Right cardiac atrium (tissue), 5 donors: ENCODE data around the gene DTNB. TPM values are rescaled to one million over a fixed set of nuclear protein-coding genes. Genes with fewer than 3 reads are reported as not detected.

Experiments
- ATAC-seq, 2 donors: fragments of 200-7000 bp; cut with Tn5 transposase; one replicate each; pipeline versions ENCODE4 v1.8.0 to v1.9.1; 2020; ENCODE audit warnings: moderate library complexity in 2 of 2, mild to moderate bottlenecking in 1 of 2
- DNase-seq, 3 donors: peaks; one replicate each; pipeline ENCODE4 v3.0.0-alpha.2; 2020
- H3K27ac ChIP-seq: one replicate; pipeline ENCODE4 v1.5.1; 2013; ENCODE audit warnings: mild to moderate bottlenecking, low read length, control low read depth, moderate library complexity
- H3K27me3 ChIP-seq: one replicate; pipeline ENCODE4 v1.6.1; 2013; ENCODE audit not compliant: control insufficient read depth, insufficient read depth
- H3K4me1 ChIP-seq: one replicate; pipeline ENCODE4 v1.6.1; 2013; ENCODE audit warnings: low read length; ENCODE audit not compliant: control insufficient read depth, insufficient read depth
- H3K4me3 ChIP-seq: one replicate; pipeline ENCODE4 v1.5.1; 2013; ENCODE audit warnings: low read length, control low read depth
- H3K9me3 ChIP-seq: one replicate; pipeline ENCODE4 v1.6.1; 2013; ENCODE audit warnings: low read length; ENCODE audit not compliant: control insufficient read depth
- WGBS: extraction: QIAGEN DNeasy Blood & Tissue Kit; methylation state at CpG from one replicate; pipeline ENCODE4 v1.1.7; 2013; 5-methylcytosine and 5-hydroxymethylcytosine counted together
- intact Hi-C, 4 donors: fragments of 100-400 bp; cut with DNase I; formaldehyde crosslinking; loops; one replicate each; pipeline versions ENCODE4 v1.11.0 to v1.14.0; 2022 to 2023
- polyA plus RNA-seq: library from polyadenylated mRNA; stranded (reverse); fragments of 200-250 nt; gene quantifications from one replicate; pipeline ENCODE4 v1.2.3, GENCODE V29; 2013
- total RNA-seq, 4 donors: library from RNA; stranded (reverse); fragmentation: NEBNext Ultra II Directional; extraction: Animal tissue kit (Norgen Biotek cat#: 25700); gene quantifications; one replicate each; pipeline ENCODE4 v1.2.1, GENCODE V29; 2021
- donor health status: healthy with polysubstance abuse.
- donor health status: DM: no; HTN: yes; CAD: no.
- donor health status: DM: no; HTN: no; CAD: no.
- donor health status: DM: no; HTN: yes; CAD: no; lungs with severe emphysema.
- donor health status: DM: yes; HTN: yes; CAD: no.

DTNB gene
- total and polyA plus RNA-seq, 5 donors: 3.6 to 8.1 (median 6.0) TPM

DNA sequence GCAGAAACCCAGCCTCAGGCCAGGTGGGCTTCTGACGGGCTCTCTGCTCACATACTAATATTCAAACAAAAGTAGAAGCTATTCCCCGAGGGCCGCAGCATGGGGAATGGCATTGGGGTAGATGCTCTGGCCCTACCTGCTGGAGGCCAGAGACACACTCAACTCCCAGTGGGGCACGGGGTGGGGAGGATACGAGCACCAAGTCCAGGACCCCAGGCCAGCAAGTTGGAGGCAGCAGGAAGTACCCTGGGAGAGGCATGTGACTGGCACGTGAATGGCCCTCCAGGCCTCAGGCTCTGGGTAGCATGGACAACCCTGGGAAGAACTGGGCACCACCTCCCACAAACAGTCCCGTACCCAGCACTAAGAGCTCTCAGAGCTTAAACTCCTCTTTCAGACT lies 335.5 kb downstream of the DTNB start:
- Histone ChIP-seq H3K27ac (no peak overlapping the region), H3K9me3 (no peaks in the 10 kb centered on the region), H3K27me3 (no peaks in the 10 kb centered on the region), H3K4me3 (no peak overlapping the region), H3K4me1 (peaks cover 10% of the 10 kb centered on the region)
- DNase-seq: no peak
- 74% methylated on average over 7 of the region's 7 CpGs for WGBS
- intact Hi-C loops: loop anchor here in 1 of 4 donors (10.0 kb wide), 1 partner anchor 63 kb away; no protein-coding TSS in a partner anchor
- no peak for ATAC-seq

DNA sequence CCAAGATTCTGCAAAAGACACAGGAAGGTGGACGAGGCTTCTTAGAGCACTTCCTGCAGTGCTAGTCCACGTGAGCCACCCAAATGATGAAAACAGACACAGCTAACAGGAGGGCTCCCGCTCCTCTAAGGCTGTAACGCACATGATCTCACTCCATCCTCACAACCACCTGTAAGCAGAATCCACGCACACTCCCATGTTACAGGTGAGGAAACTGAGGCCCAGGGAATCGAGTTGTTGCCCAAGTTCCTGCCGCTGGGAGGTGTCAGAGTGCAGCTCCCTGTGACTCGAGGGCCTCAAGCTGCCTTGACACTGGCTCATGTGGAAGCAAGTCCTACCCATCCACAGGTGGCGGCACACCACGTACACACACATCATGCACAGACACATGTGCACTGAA lies 336.1 kb downstream of the DTNB start:
- Histone ChIP-seq H3K27ac (no peak overlapping the region), H3K9me3 (no peaks in the 10 kb centered on the region), H3K27me3 (no peaks in the 10 kb centered on the region), H3K4me1 (peaks cover 14% of the 10 kb centered on the region), H3K4me3 (no peak overlapping the region)
- ATAC-seq (no peak), DNase-seq (no peak)
- intact Hi-C loops: loop anchor here in 1 of 4 donors (10.0 kb wide), 1 partner anchor 62 kb away; no protein-coding TSS in a partner anchor
- WGBS: 69% methylated on average over 10 of the region's 10 CpGs

DNA sequence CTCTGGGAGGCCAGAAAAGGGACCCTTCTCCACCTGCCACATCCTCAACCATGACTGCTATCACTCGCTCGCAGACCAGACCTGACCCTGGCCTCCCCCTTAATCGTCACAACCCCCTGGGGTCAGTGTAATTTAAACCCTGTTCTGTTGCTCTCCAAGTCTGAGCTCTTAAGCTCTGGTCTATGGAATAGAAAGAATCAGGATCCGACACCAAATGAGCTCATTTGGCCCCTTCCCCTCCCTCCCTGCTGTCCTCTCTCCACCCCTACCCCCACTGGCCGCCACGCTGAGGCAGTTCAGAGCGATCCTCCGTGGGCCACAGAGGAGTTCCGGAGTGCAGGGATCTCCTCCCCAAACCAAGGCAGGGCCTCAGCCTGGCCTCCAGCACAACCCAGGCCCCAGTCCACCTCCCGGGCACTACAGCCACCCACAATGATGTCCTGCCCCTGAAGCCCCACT lies 337.0 kb downstream of the DTNB start:
- WGBS: 50% methylated on average over 10 of the region's 10 CpGs
- ATAC-seq (no peak), DNase-seq (no peak)
- Histone ChIP-seq H3K4me1 (peaks cover 14% of the 10 kb centered on the region), H3K9me3 (no peaks in the 10 kb centered on the region), H3K27ac (no peak overlapping the region), H3K27me3 (no peaks in the 10 kb centered on the region), H3K4me3 (no peak overlapping the region)
- intact Hi-C loops: loop anchor here in 1 of 4 donors (10.0 kb wide), 1 partner anchor 62 kb away; no protein-coding TSS in a partner anchor

DNA sequence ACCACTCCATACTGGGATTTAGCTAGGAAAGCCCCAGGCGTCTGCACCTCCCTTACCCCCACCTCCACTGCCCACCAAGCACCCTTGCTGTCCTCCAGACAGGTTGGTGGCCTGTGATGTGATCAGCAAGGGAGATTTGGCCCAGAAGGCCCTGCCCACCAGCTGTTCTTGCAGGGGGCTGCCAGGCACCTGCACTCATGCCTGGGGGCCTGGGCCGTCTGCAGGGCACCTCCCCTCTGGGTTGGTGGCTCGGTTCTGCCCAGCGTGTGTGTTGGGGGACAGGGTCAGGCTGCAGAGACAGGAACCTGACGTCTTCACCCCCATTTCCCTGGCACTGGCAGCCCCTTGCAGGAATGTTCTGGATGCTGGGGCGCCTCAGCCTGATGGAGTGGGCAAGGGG lies 337.4 kb downstream of the DTNB start:
- Histone ChIP-seq H3K9me3 (no peaks in the 10 kb centered on the region), H3K27me3 (no peaks in the 10 kb centered on the region), H3K4me3 (no peak overlapping the region), H3K4me1 (peaks cover 14% of the 10 kb centered on the region), H3K27ac (no peak overlapping the region)
- ATAC-seq (no peak), DNase-seq (no peak)
- intact Hi-C loops: loop anchor here in 1 of 4 donors (10.0 kb wide), 1 partner anchor 61 kb away; no protein-coding TSS in a partner anchor
- 65% methylated on average over 6 of the region's 6 CpGs for WGBS

DNA sequence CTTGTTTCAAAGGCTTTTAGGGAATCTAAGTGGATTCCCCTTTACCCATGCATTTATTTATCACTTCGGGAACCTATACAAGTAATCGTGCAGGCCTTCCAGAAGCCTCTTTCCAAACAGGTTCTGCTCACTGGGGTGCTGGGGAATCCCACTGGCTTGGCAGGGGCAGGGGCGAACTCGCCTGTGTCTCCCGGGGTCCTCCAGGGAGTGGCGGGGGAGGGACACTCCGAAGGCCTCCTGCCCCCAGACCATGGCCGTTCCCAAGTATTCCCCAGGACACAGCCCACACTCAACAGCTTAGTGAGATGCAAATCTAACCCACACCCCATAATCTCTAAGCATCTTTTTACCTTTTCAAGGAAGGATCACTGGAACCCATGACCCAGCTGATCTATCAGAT lies 338.2 kb downstream of the DTNB start:
- Histone ChIP-seq H3K27ac (no peak overlapping the region), H3K27me3 (no peaks in the 10 kb centered on the region), H3K4me3 (no peak overlapping the region), H3K9me3 (no peaks in the 10 kb centered on the region), H3K4me1 (peaks cover 14% of the 10 kb centered on the region)
- ATAC-seq (no peak), DNase-seq (no peak)
- intact Hi-C loops: loop anchor here in 1 of 4 donors (10.0 kb wide), 1 partner anchor 60 kb away; no protein-coding TSS in a partner anchor
- 78% methylated on average over 8 of the region's 8 CpGs for WGBS

DNA sequence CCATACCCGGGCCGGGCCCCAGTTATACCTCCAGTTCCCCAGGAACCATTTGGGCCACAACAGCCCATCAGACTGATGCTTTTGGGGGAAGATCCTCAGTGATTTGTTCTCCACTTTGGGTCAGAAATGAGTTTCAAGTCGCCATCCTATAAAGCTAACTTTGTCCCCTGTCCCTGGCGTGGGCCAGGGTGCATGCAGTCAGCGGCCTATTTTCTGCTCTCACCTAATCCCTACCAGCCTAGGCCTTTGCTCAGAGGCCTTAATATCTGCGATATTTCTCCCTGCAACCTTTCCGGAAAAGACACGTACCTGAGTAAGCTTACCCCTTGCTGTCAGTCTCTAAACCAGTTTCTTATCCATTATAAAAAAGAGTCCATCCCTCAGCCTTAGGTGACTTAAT lies 338.9 kb downstream of the DTNB start:
- no peak overlapping the region for H3K27ac ChIP-seq
- no peak overlapping the region for H3K4me3 ChIP-seq
- DNase-seq: no peak
- no peaks in the 10 kb centered on the region for H3K9me3 ChIP-seq
- H3K4me1 ChIP-seq: peaks cover 10% of the 10 kb centered on the region
- no peaks in the 10 kb centered on the region for H3K27me3 ChIP-seq
- intact Hi-C loops: loop anchor here in 1 of 4 donors (10.0 kb wide), 1 partner anchor 60 kb away; no protein-coding TSS in a partner anchor
- ATAC-seq: no peak
- 86% methylated on average over 8 of the region's 8 CpGs for WGBS

DNA sequence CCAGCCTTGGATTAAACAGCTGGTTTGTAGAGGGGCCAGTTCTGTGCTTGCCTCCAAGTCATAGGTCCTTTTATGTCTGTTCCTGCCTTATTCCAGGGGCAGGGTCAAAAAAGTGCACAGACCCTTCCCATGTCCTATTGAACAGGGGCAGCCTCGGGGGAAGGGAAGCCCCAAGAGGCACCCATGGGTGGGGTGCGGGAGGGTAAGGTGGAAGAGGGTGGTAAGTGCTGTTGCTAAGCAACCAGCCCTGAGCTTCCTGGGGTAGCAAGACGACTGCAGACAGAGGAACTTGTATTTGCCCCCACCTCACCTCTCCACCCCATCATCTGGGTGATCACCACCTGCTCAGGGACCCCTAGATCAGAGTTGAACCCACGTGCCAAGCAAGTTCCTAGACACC lies 339.4 kb downstream of the DTNB start:
- intact Hi-C loops: loop anchor here in 1 of 4 donors (10.0 kb wide), 1 partner anchor 59 kb away; no protein-coding TSS in a partner anchor
- Histone ChIP-seq H3K4me3 (no peak overlapping the region), H3K27me3 (no peaks in the 10 kb centered on the region), H3K27ac (peak overlapping the region; percentile 21), H3K4me1 (peaks cover 10% of the 10 kb centered on the region), H3K9me3 (no peaks in the 10 kb centered on the region)
- 61% methylated on average over 4 of the region's 4 CpGs for WGBS
- DNase-seq (no peak), ATAC-seq (no peak)

DNA sequence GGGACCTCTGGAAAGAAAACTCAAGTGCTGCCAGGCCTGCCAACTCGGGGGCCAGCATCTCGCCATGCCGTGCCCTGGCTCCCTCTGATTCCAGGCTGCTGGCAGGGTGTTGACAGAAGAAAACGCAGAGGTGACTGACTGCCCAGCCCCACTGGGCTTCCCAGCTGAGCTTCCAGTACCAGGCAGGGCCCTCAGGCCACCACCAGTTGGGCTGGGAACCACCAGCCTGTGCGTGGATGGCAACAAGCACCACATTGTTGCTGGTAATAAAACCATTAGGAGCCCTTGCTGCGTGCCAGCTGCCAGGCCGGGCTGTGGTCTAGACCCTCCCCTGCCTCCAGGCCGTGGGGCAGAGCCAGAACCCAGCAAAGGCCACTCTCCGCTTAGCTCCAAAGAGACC lies 340.8 kb downstream of the DTNB start:
- ATAC-seq: peak; percentile 38 to 49
- H3K27me3 ChIP-seq: no peaks in the 10 kb centered on the region
- WGBS: 69% methylated on average over 9 of the region's 9 CpGs
- peaks cover 10% of the 10 kb centered on the region for H3K4me1 ChIP-seq
- DNase-seq: peak in 2 of 3 donors; percentile 71 to 78
- no peaks in the 10 kb centered on the region for H3K9me3 ChIP-seq
- intact Hi-C loops: loop anchor here in 1 of 4 donors (10.0 kb wide), 1 partner anchor 58 kb away; no protein-coding TSS in a partner anchor
- H3K27ac ChIP-seq: peak overlapping the region; percentile 62
- no peak overlapping the region for H3K4me3 ChIP-seq

DNA sequence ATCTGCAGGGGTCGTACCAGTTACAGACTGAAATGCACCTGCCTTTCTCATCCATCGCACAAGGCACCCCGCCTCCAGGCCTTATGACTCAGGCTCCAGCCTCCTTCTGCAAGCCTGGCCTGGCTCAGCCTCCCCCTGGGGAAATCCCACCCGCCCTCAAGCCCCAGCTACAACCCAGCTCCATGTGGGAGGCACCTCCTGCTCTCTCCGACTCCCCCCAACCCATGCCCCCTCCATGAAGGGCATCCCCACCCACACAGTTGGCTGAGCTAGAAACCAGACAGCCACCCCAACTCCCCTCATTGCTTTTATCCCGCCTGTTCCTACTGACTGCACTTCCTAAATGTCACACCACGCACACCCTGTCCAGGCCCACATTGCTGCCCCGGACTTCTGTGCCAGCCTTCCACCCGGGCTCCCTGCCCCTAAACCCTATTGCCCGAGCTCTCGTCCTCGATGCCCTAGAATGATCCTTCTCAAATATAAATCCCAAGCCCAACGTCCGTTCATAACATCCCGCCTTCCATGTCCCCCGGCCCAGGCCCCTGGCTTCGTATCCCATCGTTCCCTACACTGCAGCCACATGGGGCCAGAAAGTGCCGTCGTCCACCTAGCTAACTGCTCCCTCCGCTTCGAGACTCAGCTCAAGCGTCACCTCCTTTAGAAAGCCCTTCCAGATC lies 341.6 kb downstream of the DTNB start:
- ATAC-seq (no peak), DNase-seq (no peak)
- no peak overlapping the region for H3K4me3 ChIP-seq
- H3K9me3 ChIP-seq: no peaks in the 10 kb centered on the region
- intact Hi-C loops: loop anchor here in 1 of 4 donors (10.0 kb wide), 1 partner anchor 57 kb away; no protein-coding TSS in a partner anchor
- 85% methylated on average over 23 of the region's 23 CpGs for WGBS
- no peaks in the 10 kb centered on the region for H3K27me3 ChIP-seq
- peaks cover 10% of the 10 kb centered on the region for H3K4me1 ChIP-seq
- H3K27ac ChIP-seq: no peak overlapping the region

DNA sequence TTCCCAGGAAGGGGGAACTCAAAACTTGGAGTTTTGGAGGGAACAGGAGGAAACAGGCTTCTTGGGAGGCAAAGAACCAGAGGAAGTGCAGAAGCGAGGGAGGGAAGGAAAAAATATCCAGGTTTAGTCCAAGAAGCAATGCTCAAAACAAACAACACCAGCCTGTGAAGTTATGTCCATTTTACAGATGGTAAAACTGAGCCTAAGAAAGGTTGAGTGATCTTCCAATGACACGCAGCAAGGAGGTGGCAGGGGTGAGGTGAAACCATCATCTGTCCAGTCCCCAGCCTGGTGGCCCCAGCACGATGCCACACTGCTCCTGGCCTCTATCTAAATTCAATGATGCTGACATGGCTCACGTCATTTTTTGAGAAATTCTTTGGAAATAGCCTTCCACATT lies 342.4 kb downstream of the DTNB start:
- Histone ChIP-seq H3K4me3 (no peak overlapping the region), H3K9me3 (no peaks in the 10 kb centered on the region), H3K4me1 (peaks cover 6% of the 10 kb centered on the region), H3K27ac (no peak overlapping the region), H3K27me3 (no peaks in the 10 kb centered on the region)
- DNase-seq (no peak), ATAC-seq (no peak)
- WGBS: 86% methylated on average over 4 of the region's 4 CpGs
- intact Hi-C loops: loop anchor here in 1 of 4 donors (10.0 kb wide), 1 partner anchor 56 kb away; no protein-coding TSS in a partner anchor

DNA sequence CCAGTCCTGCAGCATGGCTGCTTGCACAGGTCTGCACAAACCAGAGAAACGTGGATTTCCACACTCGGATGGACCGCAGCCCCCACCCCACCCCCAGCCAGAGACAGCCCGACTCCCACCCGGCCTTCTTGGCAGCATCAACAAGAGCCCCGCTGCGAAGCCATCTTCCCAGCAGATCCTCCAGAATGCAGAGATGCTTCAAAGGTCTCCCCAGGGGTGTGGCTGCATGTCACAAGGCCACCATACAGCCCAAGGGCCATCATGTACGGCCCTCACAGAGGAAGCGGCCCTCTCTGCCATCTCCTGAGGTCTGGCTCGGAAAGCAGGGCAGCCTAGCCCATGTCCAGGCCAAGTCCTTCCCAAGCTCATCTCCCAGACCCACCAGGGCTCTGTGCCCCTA lies 343.1 kb downstream of the DTNB start:
- no peak for ATAC-seq
- H3K9me3 ChIP-seq: no peaks in the 10 kb centered on the region
- DNase-seq: no peak
- WGBS: 75% methylated on average over 10 of the region's 10 CpGs
- H3K4me1 ChIP-seq: peaks cover 6% of the 10 kb centered on the region
- H3K27me3 ChIP-seq: no peaks in the 10 kb centered on the region
- intact Hi-C loops: loop anchor here in 1 of 4 donors (10.0 kb wide), 1 partner anchor 55 kb away; no protein-coding TSS in a partner anchor
- H3K4me3 ChIP-seq: no peak overlapping the region
- no peak overlapping the region for H3K27ac ChIP-seq
